GM21360 (cell line): Measurements from ENCODE around the gene MEF2C.
"Not testable (repeated sequence)": the region's sequence is repeated elsewhere in the genome, so short reads cannot be mapped to it uniquely, and the experiment has no call there.

Experiments used
- ATAC-seq: cut with Tn5 transposase; IDR thresholded peaks from one replicate; pipeline ENCODE4 v1.9.1; 2021; ENCODE audit warnings: mild to moderate bottlenecking, moderate library complexity; ENCODE audit not compliant: unreplicated experiment

MEF2C gene

DNA sequence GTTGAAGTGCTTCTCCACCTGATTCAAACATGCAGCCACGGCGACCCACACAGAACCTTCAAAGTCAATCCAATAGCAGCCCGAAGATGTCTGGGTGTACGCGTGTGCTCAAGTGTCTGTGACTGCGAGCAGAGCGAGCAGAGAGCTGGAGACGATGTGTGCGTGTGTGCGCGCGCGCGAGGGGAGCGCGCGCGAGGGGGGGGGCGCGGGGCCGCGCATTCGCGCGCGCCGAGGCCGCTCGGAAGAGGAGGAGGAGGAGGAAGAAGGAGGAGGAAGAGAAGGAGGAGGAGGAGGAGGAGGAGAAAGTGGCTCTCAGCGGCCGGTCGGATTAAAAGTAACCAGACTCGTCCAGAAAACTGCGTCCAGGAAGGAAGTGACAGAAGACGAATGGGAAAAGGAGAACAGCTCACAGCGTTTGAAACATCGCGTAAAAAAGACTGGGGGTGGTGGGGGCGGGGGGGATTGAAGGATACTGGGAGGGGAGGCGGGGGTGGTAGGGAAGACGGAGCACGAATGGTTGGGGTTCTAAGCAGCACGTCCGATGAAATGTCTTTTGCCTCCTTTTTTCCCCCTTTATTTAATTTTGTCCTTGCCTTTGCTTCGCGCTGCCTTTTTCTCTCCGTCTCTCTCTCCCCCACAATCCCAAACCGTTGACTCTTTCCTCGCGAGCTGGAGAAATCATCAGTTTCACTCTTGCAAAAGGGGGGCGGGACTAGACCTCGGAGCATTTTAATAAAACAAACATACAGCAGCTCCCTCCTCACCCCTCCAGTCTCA lies at the start of gene MEF2C:
Gene MEF2C, minus strand, starts transcription at position 126 of the 777 bp plus-strand sequence. CDS start 59,396 bp downstream, outside the sequence.
- peak; percentile 31 for ATAC-seq

- ATAC-seq = no peak
These were observed 49.6 kb upstream of the MEF2C start for GRCh38 chr5:88932541-88932940.

DNA sequence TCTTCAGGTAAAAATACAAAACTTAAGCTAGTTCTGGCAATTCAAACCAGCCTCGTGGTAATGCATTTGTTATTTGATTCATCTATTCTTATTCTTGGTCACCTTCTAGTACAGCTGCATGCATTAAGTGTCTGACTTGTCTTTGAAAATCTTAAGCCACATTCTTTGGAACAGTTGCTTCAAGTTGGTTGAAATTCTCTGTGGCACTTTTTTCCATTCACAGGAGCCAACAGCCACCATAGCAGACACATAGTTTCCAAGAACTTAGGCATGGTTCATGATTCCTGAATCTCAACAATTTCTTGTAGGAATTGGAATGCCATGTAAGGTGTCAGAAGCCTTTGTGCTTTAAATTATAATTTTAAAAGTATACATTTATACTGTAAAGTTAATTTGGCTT lies 47.4 kb upstream of the MEF2C start:
- ATAC-seq = no peak

GRCh38 chr5:88929385-88929784 lies 46.4 kb upstream of the MEF2C start:
- no peak for ATAC-seq

DNA sequence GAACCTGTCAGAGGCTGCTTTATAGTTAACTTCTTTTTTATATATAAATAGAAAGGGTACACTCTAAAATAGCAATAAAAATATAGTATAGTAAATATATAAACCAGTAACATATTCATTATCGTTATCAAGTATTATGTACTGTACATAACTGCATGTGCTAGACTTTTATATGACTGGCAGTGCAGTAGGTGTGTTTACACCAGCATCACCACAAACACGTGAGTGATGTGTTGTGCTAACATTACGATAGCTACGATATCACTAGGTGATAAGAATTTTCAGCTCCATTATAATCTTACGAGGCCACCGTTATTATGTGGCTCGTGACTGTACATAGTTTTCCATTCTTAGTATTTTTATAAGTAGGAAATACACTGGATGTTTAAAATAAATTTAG lies 43.8 kb upstream of the MEF2C start:
- no peak for ATAC-seq

DNA sequence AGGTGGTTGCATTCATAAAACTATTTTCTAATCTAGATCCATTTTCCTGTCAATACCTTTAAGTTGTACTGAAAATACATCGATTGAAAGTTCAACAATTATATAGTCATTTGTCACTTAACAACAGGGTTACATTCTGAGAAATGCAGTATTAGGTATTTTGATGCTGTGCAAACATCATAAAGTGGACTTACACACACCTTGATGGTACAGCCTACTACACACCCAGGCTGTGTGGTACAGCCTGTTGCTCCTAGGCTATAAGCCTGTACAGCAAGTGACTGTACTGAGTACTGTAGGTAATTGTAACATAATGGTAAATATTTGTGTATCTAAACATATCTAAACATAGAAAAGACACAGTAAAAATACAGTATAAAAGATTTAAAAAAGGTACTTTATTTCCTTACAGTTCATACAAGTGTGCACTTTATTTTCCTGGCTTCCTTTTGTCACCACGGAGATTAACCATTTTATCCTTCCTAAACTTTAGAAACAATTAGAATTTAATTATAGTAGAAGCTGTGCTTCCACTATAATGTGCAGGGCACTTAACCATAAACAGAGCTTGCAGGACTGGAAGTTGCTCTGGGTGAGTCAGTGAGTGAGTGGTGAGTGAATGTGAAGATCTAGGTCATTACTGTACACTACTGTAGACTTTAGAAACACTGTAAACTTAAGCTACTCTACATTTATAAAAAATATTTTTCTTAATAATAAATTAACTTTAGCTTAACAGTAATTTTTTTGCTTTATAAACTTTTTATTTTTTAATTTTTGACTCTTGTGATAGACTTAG lies 42.9 kb upstream of the MEF2C start:
- no peak for ATAC-seq

DNA sequence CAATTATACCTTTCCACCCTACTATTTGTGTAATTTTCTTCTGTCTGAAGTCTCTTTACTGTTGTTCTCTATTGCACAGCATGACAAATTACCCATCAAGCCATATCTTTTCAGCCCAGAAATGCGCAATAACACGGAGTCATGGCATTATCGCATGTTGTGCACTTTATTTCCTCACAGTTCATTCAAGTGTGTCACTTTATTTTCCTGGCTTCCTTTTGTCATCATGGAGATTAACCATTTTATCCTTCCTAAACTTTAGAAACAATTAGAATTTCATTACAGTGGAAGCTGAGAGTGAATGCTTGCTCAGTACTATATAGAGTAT lies 41.3 kb upstream of the MEF2C start:
- no peak for ATAC-seq

- no peak for ATAC-seq
These were observed 40.8 kb upstream of the MEF2C start for GRCh38 chr5:88923623-88924329.

- not testable (repeated sequence) for ATAC-seq
These were observed 29.8 kb upstream of the MEF2C start for GRCh38 chr5:88912743-88913142.

DNA sequence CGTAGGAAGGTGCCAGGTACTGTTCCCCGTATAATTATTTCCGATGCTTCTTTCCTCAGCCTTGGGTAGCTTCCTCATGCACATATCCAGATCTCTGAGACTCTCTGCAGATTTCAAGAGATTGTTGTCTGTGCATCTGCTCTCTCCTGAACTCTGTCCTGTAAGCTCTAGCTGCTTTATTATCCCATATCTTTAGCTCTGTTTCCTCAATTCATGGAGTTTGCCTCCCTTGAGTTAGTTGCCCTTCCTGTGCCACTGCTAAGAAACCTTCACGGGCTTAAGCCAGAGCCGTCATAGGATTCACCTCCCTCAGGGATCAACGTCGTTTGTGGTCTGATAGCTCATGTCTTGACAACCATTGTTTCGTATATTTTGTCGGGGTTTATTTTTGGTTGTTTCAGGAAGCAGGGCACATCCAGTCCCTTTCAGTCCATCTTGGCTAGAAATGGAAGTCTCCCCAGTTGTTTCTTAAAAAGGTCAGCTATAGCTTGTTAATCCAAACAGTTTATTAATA lies 28.1 kb upstream of the MEF2C start:
- ATAC-seq = not testable (repeated sequence)

DNA sequence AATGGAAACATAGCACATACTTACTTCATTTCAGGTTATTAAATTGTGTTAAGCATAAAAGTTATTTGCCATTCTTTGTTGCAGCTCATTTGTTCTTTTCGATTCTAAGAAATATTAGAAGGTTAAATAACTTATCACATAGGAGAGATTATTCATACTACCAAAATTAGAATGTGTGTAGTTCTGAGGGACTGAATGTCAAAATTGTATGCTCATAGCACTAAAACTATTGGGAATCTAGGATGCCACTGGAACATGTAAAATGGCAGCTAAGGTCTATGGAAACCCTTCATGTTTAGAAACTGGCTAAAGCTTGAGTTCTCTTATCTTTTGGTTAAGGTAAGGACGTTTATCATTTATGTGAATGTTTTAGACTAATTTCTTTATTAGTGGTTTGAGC lies 21.5 kb upstream of the MEF2C start:
- not testable (repeated sequence) for ATAC-seq

- ATAC-seq = not testable (repeated sequence)
These were observed 21.0 kb upstream of the MEF2C start for GRCh38 chr5:88903966-88904365.

DNA sequence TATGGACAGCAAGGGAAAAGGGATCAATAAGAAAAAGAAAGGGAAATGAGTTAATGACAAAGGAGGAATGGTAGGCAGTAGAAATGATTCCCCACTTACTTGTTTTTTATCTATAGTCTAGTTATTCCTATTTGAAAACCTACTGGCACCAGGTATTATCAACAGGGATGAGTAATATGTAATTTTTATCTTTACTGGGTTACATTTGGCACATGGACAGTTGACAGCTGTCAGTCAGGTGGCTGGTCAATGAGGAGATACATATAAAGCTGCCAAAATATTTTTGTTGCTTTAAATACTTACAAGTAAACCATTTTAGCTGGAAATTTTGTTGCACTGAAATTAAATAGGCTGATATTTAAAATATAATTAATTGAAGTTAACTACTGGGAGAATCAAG lies 18.1 kb upstream of the MEF2C start:
- not testable (repeated sequence) for ATAC-seq

- no peak for ATAC-seq
These were observed 16.2 kb upstream of the MEF2C start for GRCh38 chr5:88899096-88899737.

DNA sequence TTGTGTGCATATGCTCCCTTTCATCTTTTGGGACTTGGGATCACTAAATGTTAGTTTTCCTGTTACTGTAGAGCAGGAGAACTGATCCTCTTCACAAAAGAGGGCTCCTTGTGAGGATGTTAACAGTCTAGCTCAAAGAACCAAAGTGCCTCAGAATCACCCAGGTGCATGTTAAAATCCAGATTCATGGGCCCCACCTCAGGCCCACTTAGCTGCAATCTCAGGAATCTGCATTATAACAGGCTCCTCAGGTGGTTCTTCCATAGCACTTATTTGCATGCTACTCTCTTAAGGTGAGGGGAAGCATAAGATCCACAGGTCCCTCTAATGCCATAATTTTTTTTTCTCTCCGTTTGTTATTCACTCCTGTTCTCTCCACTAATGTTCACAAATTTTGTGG lies 14.8 kb upstream of the MEF2C start:
- no peak for ATAC-seq

DNA sequence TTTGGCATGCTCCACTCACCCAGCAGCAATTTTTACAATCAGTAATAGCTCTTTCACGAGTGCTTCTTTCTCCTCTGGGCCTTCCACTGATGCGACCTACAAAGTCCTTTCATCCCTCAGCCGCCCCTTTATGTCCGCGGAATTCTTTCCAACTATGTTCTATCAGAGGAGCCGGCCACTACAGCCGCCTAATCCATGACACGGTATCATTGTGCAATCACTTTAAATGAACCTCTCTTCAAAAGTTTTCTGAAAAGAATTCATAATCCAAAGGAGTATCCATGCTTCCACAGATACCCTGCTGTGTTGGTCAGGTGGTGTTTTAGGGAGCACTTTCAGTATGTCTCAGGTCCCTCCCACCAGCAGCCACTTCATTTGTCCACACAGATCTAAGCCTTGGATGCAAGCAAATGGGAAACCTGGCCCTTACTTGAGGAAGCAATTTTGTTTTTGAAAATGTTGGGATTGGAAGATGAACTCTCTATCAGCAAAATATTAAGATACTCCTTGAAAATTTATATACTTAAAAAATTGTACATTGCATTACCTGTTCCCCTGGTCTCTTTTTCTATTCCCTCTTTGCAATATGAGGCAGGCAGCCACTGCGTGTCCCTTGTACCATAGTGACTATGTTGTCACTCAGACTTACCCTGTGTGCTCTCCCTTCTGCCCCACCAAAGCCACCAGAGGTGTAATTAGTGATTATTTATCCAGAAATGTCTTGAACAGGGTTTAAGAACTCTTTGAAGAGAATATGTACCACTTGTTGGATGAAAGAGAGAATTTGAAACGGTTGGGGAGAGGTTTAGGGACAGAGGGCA lies 12.9 kb upstream of the MEF2C start:
- no peak for ATAC-seq

- ATAC-seq = no peak
These were observed 9.7 kb upstream of the MEF2C start for GRCh38 chr5:88892669-88893068.

DNA sequence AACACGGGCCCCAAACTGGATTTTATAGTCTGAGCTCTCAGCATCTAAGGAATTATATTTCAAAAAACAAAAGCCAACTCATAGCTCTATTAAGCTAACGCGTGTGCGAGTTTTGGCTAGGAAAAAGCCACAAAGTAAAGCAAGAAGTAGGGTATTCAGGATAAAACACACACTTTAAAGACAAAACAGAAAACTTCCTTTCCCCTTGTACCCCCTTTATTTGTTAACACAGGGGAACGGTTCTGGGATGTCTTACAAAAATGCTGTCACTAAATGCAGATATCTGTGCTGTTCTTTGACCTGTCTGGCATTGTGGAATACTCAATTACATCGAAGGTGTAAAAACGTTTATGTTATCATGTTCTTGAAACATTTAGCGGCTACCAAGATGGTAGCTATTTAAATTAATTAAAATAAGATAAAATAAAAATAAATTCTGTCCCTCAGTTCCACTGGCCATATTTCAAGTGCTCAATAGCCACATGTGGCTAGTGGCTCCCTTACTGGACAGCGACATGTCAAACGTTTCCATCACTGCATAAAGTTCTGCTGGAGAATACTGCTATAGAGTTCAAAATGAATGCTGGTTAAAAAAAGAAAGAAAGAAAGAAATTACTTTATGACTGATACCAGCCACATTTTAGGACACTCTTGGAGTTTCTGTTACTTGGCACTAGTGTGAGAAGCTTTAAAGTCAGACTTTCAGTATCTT lies 7.2 kb upstream of the MEF2C start:
- no peak for ATAC-seq
